A673 (cell line): ENCODE results near the gene HSD11B1. TPM values are rescaled to one million over a fixed set of nuclear protein-coding genes. Genes with fewer than 3 reads are reported as not detected.

Experiments
- Bru-seq: library from RNA; stranded (reverse); fragments of 400-500 nt; gene quantifications from one replicate; lab custom pipeline; 2021; lab: Mats Ljungman, UMichigan
- BruChase-seq, 2 experiments: library from RNA; stranded (reverse); fragments of 400-500 nt; gene quantifications; one replicate each; lab custom pipeline; 2021; lab: Mats Ljungman, UMichigan
- BruUV-seq: library from RNA; stranded (reverse); fragments of 400-500 nt; replicated peaks from 2 replicates; lab custom pipeline; 2021; lab: Mats Ljungman, UMichigan
- CTCF ChIA-PET: fragments of 300-600 bp; sonication (Branson Sonifier 250); formaldehyde crosslinking; loops from one replicate; lab custom pipeline; 2022; ENCODE audit warnings: antibody characterized with exemption; lab: Charles Lee
- POLR2A ChIA-PET: fragments of 300-600 bp; sonication (Branson Sonifier 250); formaldehyde crosslinking; loops from one replicate; lab custom pipeline; 2022; ENCODE audit warnings: antibody characterized with exemption; ENCODE audit not compliant: low non-redundant PET; lab: Charles Lee
- DNase-seq: peaks from one replicate; pipeline ENCODE4 v3.0.0-alpha.2; 2015; ENCODE audit warnings: low spot score
- H3K27ac ChIP-seq: fragments of 200-600 bp; sonication (generic); 2 replicates; pipeline ENCODE4 v1.5.1; 2016; ENCODE audit warnings: mixed run types, low read depth, mild to moderate bottlenecking, mixed read lengths, antibody characterized with exemption, low read length; ENCODE audit not compliant: poor library complexity, severe bottlenecking
- H3K27me3 ChIP-seq: fragments of 200-600 bp; sonication (generic); replicated peaks from 2 replicates; pipeline ENCODE4 v1.6.1; 2017; ENCODE audit warnings: mixed run types, low read depth, mild to moderate bottlenecking, mixed read lengths, antibody characterized with exemption, low read length; ENCODE audit not compliant: insufficient read depth, poor library complexity
- H3K36me3 ChIP-seq: fragments of 200-600 bp; sonication (generic); 2 replicates; pipeline ENCODE4 v1.6.1; 2016; ENCODE audit warnings: mixed run types, mild to moderate bottlenecking, mixed read lengths, antibody characterized with exemption, low read length; ENCODE audit not compliant: insufficient read depth, poor library complexity, severe bottlenecking
- H3K4me1 ChIP-seq: fragments of 200-600 bp; sonication (generic); 2 replicates; pipeline ENCODE4 v1.6.1; 2017; ENCODE audit warnings: mixed run types, mild to moderate bottlenecking, mixed read lengths, antibody characterized with exemption, low read length; ENCODE audit not compliant: insufficient read depth, poor library complexity, severe bottlenecking
- H3K4me3 ChIP-seq: fragments of 200-600 bp; sonication (generic); 2 replicates; pipeline ENCODE4 v1.5.1; 2016; ENCODE audit warnings: low read depth, mixed run types, mild to moderate bottlenecking, mixed read lengths, low read length; ENCODE audit not compliant: poor library complexity, severe bottlenecking
- H3K9me3 ChIP-seq: fragments of 200-600 bp; sonication (generic); 2 replicates; pipeline ENCODE4 v1.6.1; 2016; ENCODE audit warnings: mixed run types, low read depth, mild to moderate bottlenecking, mixed read lengths, antibody characterized with exemption, low read length; ENCODE audit not compliant: poor library complexity, severe bottlenecking
- EZH2 ChIP-seq: fragments of 200-600 bp; sonication (generic); IDR thresholded peaks from 2 replicates; pipeline ENCODE4 v1.6.1; 2017; ENCODE audit warnings: borderline replicate concordance, low read depth, mild to moderate bottlenecking, mixed read lengths, antibody characterized with exemption, low read length; ENCODE audit not compliant: poor library complexity, severe bottlenecking
- intact Hi-C: fragments of 100-400 bp; cut with micrococcal nuclease; formaldehyde crosslinking; loops from one replicate; pipeline ENCODE4 v1.10.0; 2022; ENCODE audit not compliant: unreplicated experiment
- long read RNA-seq: library from polyadenylated mRNA; stranded (forward); transcript quantifications from one replicate; pipeline ENCODE4 v2.0.0, GENCODE V29; 2022
- total RNA-seq: library from RNA; stranded (reverse); gene quantifications from 2 replicates; pipeline ENCODE4 v1.2.3, GENCODE V29; 2021
- TF ChIP-seq, protein P1 (sequence below): fragments of 300-800, 200-600 bp; sonication (generic); conservative IDR thresholded peaks from 2 replicates; pipeline ENCODE4 v1.5.1; 2017; ENCODE audit warnings: low read depth, mild to moderate bottlenecking, antibody characterized with exemption, low read length, moderate library complexity, mixed read lengths

The HSD11B1 gene
- total RNA-seq = not detected in 2 replicates
- Bru-seq, nascent RNA = percentile 14 among the genes with signal in this experiment
- percentile 10 among the genes with signal in this experiment for BruChase-seq, experiment 1, labeled RNA remaining after a 2-hour chase
- BruChase-seq, experiment 2, labeled RNA remaining after a 6-hour chase = percentile 9 among the genes with signal in this experiment
- long read RNA-seq = 0 reads

- BruUV-seq = no TSS peak
- DNase-seq = no peak
- Histone ChIP-seq H3K27me3 (no peaks in the 10 kb centered on the region), H3K36me3 (no peaks in the 10 kb centered on the region), H3K9me3 (no peaks in the 10 kb centered on the region), H3K4me1 (no peaks in the 10 kb centered on the region), H3K4me3 (no peak within 1 kb of the TSS), H3K27ac (no peak within 1 kb of the TSS)
- TF ChIP-seq, protein P1, sequence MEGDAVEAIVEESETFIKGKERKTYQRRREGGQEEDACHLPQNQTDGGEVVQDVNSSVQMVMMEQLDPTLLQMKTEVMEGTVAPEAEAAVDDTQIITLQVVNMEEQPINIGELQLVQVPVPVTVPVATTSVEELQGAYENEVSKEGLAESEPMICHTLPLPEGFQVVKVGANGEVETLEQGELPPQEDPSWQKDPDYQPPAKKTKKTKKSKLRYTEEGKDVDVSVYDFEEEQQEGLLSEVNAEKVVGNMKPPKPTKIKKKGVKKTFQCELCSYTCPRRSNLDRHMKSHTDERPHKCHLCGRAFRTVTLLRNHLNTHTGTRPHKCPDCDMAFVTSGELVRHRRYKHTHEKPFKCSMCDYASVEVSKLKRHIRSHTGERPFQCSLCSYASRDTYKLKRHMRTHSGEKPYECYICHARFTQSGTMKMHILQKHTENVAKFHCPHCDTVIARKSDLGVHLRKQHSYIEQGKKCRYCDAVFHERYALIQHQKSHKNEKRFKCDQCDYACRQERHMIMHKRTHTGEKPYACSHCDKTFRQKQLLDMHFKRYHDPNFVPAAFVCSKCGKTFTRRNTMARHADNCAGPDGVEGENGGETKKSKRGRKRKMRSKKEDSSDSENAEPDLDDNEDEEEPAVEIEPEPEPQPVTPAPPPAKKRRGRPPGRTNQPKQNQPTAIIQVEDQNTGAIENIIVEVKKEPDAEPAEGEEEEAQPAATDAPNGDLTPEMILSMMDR = no peak
- no peak for TF ChIP-seq EZH2
- POLR2A ChIA-PET = no interaction called here
- intact Hi-C loops = no loop called here
- CTCF ChIA-PET = no interaction called here
Observed at GRCh38 chr1:209704584-209704983, at the start of gene HSD11B1. Gene HSD11B1, plus strand, starts transcription at chr1:209704846. Its CDS starts 97 bp downstream, at chr1:209704943.

GRCh38 chr1:209655411-209656231 is 49.0 kb upstream of the HSD11B1 start:
- DNase-seq = no peak
- Histone ChIP-seq H3K27ac (no peak overlapping the region), H3K4me3 (no peak overlapping the region), H3K36me3 (no peaks in the 10 kb centered on the region), H3K9me3 (no peaks in the 10 kb centered on the region), H3K27me3 (no peaks in the 10 kb centered on the region), H3K4me1 (peaks cover 36% of the 10 kb centered on the region)
- POLR2A ChIA-PET = no interaction called here
- intact Hi-C loops = no loop called here
- no peak for TF ChIP-seq EZH2
- TF ChIP-seq, protein P1 = no peak
- CTCF ChIA-PET = no interaction called here
- BruUV-seq = no TSS peak

- no TSS peak for BruUV-seq
- Histone ChIP-seq H3K9me3 (no peaks in the 10 kb centered on the region), H3K4me3 (no peak overlapping the region), H3K36me3 (no peaks in the 10 kb centered on the region), H3K27ac (no peak overlapping the region), H3K27me3 (no peaks in the 10 kb centered on the region), H3K4me1 (peaks cover 53% of the 10 kb centered on the region)
- ChIA-PET POLR2A (interaction anchor here (0.5 kb wide), 1 partner anchor 67 kb away, joined by 3 read pairs; no protein-coding TSS in a partner anchor), CTCF (no interaction called here)
- intact Hi-C loops = no loop called here
- TF ChIP-seq, protein P1 = no peak
- no peak for TF ChIP-seq EZH2
- no peak for DNase-seq
Observed at GRCh38 chr1:209657140-209657879, 47.3 kb upstream of the HSD11B1 start.
